ENCODE measurements around the gene RNF208. TPM values are rescaled to one million over a fixed set of nuclear protein-coding genes. Genes with fewer than 3 reads are reported as not detected.

Gene RNF208
- total RNA-seq, 4 donors from 2014 or later: 2.3 to 26.5 (median 7.5) TPM; not detected in 1

DNA sequence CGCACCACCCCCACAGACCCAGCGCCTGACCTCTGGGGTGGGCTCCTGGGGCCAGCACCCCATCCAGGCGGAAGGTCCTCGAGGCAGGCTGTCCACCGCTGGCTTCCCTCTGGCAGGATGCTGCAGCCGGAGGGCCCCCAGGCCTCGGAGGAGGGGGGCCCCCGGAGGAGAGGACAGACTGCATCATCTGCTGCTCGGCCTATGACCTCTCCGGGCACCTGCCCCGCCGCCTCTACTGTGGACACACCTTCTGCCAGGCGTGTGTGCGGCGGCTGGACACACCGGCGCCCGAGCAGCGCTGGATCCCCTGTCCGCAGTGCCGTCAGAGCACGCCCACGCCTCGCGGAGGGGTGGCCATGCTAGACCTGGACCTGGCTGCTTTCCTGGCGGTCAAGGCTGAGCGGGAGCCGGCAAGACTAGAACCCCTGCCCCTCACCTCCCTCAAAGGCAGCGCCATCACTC, 6.5 kb upstream of the RNF208 start:
- no peak for TF ChIP-seq EP300 (IDR thresholded peaks at IDR 0.05; ENCODE audit: low read depth)
- TF ChIP-seq, protein P1, sequence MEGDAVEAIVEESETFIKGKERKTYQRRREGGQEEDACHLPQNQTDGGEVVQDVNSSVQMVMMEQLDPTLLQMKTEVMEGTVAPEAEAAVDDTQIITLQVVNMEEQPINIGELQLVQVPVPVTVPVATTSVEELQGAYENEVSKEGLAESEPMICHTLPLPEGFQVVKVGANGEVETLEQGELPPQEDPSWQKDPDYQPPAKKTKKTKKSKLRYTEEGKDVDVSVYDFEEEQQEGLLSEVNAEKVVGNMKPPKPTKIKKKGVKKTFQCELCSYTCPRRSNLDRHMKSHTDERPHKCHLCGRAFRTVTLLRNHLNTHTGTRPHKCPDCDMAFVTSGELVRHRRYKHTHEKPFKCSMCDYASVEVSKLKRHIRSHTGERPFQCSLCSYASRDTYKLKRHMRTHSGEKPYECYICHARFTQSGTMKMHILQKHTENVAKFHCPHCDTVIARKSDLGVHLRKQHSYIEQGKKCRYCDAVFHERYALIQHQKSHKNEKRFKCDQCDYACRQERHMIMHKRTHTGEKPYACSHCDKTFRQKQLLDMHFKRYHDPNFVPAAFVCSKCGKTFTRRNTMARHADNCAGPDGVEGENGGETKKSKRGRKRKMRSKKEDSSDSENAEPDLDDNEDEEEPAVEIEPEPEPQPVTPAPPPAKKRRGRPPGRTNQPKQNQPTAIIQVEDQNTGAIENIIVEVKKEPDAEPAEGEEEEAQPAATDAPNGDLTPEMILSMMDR (IDR thresholded peaks at IDR 0.05): no peak
- no peak for TF ChIP-seq POLR2AphosphoS5 (IDR thresholded peaks at IDR 0.05)
- no peak for TF ChIP-seq POLR2A (IDR thresholded peaks at IDR 0.05)
- intact Hi-C loops (cut with DNase I; ENCODE audit: low total_unique reads) (loop anchor here (5.0 kb wide), 1 partner anchor 101 kb away; no protein-coding TSS in a partner anchor), in situ Hi-C loops (cut with MboI; ENCODE audit: low pct_ligation_motif_present in 1 of 4, low pct_unique_long_range_greater_than_20kb in 1 of 4, low sequenced_read_pairs in 3 of 4) (loop anchor here in 1 of 4 donors (10.0 kb wide), 1 partner anchor 104 kb away; no protein-coding TSS in a partner anchor)
- Histone ChIP-seq H3K9me3 (no peaks in the 10 kb centered on the region), H3K27me3 (peaks cover 56% of the 10 kb centered on the region), H3K36me3 (no peaks in the 10 kb centered on the region), H3K27ac (no peak overlapping the region), H3K4me3 (no peak overlapping the region), H3K4me1 (peaks cover 13 to 46% (median 27%) of the 10 kb centered on the region in 4 donors)
- WGBS, 2 donors (ENCODE audit: low coverage in 1 of 2): 44% methylated on average over 22 of the region's 29 CpGs; no CpG with 5 or more reads in 1 of the 2 donors
- DNase-seq: no peak

DNA sequence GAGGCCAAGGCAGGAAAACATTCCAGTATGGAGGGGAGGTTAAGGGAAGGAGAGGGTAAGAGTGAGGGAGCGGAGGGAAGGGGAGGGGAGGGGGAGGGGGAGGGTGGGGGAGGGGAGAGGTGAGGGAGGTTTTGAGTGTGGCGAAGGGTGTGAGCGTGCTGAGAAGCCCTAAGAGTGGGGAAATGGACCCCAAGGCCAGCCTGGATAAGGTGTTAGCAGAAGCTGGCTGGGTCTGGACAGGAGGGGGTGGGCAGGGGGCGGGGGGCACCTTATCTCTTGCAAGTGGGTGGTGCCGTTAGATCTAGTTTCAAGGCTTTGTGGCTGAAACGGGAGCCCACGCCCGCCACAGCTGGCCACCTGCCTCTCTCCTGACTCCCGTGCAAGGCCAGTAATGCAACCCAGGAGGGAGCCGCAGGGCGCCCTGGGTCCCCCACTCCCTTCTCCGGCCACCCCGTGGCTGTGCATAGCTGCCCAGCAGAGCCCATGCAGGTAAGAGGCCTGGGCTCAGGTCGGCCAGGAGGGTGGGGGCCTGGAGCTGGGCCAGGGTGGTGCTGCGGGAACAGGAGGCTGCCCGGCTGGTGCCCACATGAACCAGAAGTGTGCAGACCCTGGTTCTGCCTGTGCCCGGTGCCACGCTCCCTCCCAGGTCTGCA, 5.9 kb upstream of the RNF208 start:
- Histone ChIP-seq H3K4me1 (peaks cover 13 to 42% (median 29%) of the 10 kb centered on the region in 4 donors), H3K27ac (no peak overlapping the region), H3K27me3 (peaks cover 51% of the 10 kb centered on the region), H3K36me3 (no peaks in the 10 kb centered on the region), H3K4me3 (no peak overlapping the region), H3K9me3 (no peaks in the 10 kb centered on the region)
- in situ Hi-C loops (cut with MboI; ENCODE audit: low pct_ligation_motif_present in 1 of 4, low pct_unique_long_range_greater_than_20kb in 1 of 4, low sequenced_read_pairs in 3 of 4): loop anchor here in 1 of 4 donors (10.0 kb wide), 1 partner anchor 103 kb away; no protein-coding TSS in a partner anchor
- TF ChIP-seq, protein P1 (IDR thresholded peaks at IDR 0.05): no peak
- TF ChIP-seq POLR2A (IDR thresholded peaks at IDR 0.05) (no peak), EP300 (IDR thresholded peaks at IDR 0.05; ENCODE audit: low read depth) (no peak), POLR2AphosphoS5 (IDR thresholded peaks at IDR 0.05) (no peak)
- intact Hi-C loops (cut with DNase I; ENCODE audit: low total_unique reads): loop anchor here (5.0 kb wide), 1 partner anchor 101 kb away; no protein-coding TSS in a partner anchor
- WGBS, 2 donors (ENCODE audit: low coverage in 1 of 2): 18% methylated on average over 12 of the region's 18 CpGs; no CpG with 5 or more reads in 1 of the 2 donors
- no peak for DNase-seq

DNA sequence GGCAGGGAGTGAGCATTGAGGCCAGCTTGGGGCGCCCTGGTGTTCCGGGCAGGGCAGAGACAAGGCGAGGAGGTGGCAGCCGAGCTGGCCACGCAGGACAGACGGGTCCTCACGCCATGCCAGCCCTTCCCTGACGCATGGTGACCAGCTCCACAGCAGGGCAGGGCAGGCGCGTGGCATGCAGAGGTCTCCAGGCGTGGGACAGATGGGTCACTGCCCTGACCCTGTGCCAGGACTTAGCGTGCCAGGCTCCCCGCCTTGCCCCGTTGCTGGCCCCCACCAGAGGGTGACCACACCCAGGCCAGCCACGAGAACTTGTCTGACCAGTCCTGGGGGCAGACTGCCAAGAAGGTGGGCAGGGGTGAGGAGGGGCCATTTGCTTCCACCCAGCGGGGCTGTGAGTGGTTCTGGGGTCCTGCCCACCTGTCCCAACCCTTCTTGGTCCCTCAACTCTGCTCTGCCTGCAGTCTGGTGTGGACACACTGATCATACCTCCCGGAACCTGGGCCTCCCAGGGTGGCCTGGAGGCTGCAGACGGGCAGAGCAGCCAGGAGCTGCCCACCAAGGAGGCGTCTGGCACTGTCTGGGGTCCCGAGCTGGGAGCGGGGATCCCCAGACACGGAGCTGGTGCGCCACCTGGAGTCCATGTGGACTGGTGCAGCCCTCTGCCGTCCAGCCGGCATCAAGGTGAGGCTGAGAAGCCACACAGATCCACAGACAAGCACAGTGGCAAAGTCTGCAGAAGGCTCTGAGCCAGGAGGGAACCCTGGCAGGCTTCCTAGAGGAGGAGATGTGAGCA, 5.2 kb upstream of the RNF208 start, which contains the start of gene RNF224:
RNF224 (plus strand) TSS at position 449 of the 799 bp plus-strand sequence. CDS start 834 bp downstream, outside the sequence.
- in situ Hi-C loops (cut with MboI; ENCODE audit: low pct_ligation_motif_present in 1 of 4, low pct_unique_long_range_greater_than_20kb in 1 of 4, low sequenced_read_pairs in 3 of 4): loop anchor here in 1 of 4 donors (10.0 kb wide), 1 partner anchor 102 kb away; no protein-coding TSS in a partner anchor
- no peak for TF ChIP-seq POLR2AphosphoS5 (IDR thresholded peaks at IDR 0.05)
- TF ChIP-seq, protein P1 (IDR thresholded peaks at IDR 0.05): peak; percentile 78 to 97 (median 89)
- intact Hi-C loops (cut with DNase I; ENCODE audit: low total_unique reads): loop anchor here (5.0 kb wide), 1 partner anchor 100 kb away; no protein-coding TSS in a partner anchor
- peaks cover 43% of the 10 kb centered on the region for H3K27me3 ChIP-seq
- peaks cover 13 to 47% (median 34%) of the 10 kb centered on the region in 4 donors for H3K4me1 ChIP-seq
- H3K36me3 ChIP-seq: no peaks in the 10 kb centered on the region
- WGBS, 2 donors (ENCODE audit: low coverage in 1 of 2): 33% methylated on average over 25 of the region's 25 CpGs; no CpG with 5 or more reads in 1 of the 2 donors
- H3K4me3 ChIP-seq: no peak within 1 kb of the TSS
- no peak within 1 kb of the TSS for H3K27ac ChIP-seq
- peak; percentile 88 for DNase-seq
- H3K9me3 ChIP-seq: no peaks in the 10 kb centered on the region
